Neutrophil (primary cell): Measurements from ENCODE around the gene SLC25A44.

ENCODE experiments used
- H3K27ac ChIP-seq: fragments of 200-600 bp; sonication (generic); 2 replicates; pipeline ENCODE4 v1.5.1; 2016; ENCODE audit warnings: mild to moderate bottlenecking, moderate library complexity
- H3K27me3 ChIP-seq: fragments of 200-600 bp; sonication (generic); 2 replicates; pipeline ENCODE4 v1.6.0; 2016; ENCODE audit warnings: mild to moderate bottlenecking
- H3K36me3 ChIP-seq: fragments of 200-600 bp; sonication (generic); 2 replicates; pipeline ENCODE4 v1.5.1; 2017
- H3K4me1 ChIP-seq, 2 experiments: fragments of 200-600 bp in 1 of 2; sonication (generic) in 1 of 2; 1 replicate in 1 of 2; 2 replicates in 1 of 2; pipeline versions ENCODE4 v1.5.1 to v1.6.1; 2013 to 2016; ENCODE audit warnings: low read depth in 1 of 2, low read length in 1 of 2, mild to moderate bottlenecking in 1 of 2, moderate library complexity in 1 of 2; ENCODE audit not compliant: control insufficient read depth in 1 of 2, insufficient read depth in 1 of 2
- H3K4me3 ChIP-seq, 2 experiments: fragments of 200-600 bp in 1 of 2; sonication (generic) in 1 of 2; 1 replicate in 1 of 2; 2 replicates in 1 of 2; pipeline ENCODE4 v1.5.1; 2013 to 2016; ENCODE audit warnings: low read depth in 1 of 2, low read length in 1 of 2, mild to moderate bottlenecking in 1 of 2, moderate library complexity in 1 of 2
- H3K9me3 ChIP-seq: fragments of 200-600 bp; sonication (generic); 2 replicates; pipeline ENCODE4 v1.5.1; 2016
- TF ChIP-seq, protein P1 (sequence below): fragments of 200-600 bp; sonication (generic); IDR thresholded peaks from 2 replicates; pipeline ENCODE4 v1.5.1; 2016; ENCODE audit warnings: antibody characterized with exemption

Gene SLC25A44

GRCh38 chr1:156259805-156260204, 65.9 kb downstream of the SLC25A44 start:
- Histone ChIP-seq H3K9me3 (no peaks in the 10 kb centered on the region), H3K4me3 (no peak overlapping the region), H3K27me3 (no peaks in the 10 kb centered on the region), H3K36me3 (peaks cover 99% of the 10 kb centered on the region), H3K4me1 (no peaks in the 10 kb centered on the region), H3K27ac (no peak overlapping the region)
- TF ChIP-seq, protein P1, sequence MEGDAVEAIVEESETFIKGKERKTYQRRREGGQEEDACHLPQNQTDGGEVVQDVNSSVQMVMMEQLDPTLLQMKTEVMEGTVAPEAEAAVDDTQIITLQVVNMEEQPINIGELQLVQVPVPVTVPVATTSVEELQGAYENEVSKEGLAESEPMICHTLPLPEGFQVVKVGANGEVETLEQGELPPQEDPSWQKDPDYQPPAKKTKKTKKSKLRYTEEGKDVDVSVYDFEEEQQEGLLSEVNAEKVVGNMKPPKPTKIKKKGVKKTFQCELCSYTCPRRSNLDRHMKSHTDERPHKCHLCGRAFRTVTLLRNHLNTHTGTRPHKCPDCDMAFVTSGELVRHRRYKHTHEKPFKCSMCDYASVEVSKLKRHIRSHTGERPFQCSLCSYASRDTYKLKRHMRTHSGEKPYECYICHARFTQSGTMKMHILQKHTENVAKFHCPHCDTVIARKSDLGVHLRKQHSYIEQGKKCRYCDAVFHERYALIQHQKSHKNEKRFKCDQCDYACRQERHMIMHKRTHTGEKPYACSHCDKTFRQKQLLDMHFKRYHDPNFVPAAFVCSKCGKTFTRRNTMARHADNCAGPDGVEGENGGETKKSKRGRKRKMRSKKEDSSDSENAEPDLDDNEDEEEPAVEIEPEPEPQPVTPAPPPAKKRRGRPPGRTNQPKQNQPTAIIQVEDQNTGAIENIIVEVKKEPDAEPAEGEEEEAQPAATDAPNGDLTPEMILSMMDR, result no peak

DNA sequence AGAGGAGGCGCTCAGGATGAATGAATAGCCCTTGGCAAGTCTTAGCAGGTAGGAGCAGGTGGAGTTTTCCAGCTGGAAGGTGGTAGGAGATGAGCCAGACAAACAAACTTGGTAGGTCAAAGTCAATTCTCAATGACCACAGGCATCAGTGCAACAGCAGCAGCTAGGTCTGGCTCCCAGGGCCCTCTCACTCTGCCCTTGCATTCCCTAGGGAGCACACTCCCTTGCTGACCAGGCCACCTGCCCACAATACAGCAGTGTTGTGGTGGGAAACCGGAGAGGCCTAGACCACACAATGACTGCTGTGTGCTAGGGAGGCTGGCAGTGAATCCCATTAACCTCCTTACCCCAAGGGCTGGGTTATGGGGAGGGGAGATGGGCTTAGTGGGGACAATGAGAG, 67.0 kb downstream of the SLC25A44 start:
- Histone ChIP-seq H3K36me3 (peaks cover 99% of the 10 kb centered on the region), H3K4me3 (no peak overlapping the region), H3K27ac (no peak overlapping the region), H3K27me3 (no peaks in the 10 kb centered on the region), H3K4me1 (no peaks in the 10 kb centered on the region), H3K9me3 (no peaks in the 10 kb centered on the region)
- TF ChIP-seq, protein P1, result no peak
